Activated B cell treated with CpG ODN at 0.5 μM for 24 hours (primary cell): ENCODE data around the gene AFG3L2. TPM values are rescaled to one million over a fixed set of nuclear protein-coding genes. Genes with fewer than 3 reads are reported as not detected.

Experiments used
- ATAC-seq: fragments of 200-7000 bp; cut with Tn5 transposase; one replicate; pipeline ENCODE4 v1.10.0; 2021; ENCODE audit warnings: low read depth, mild to moderate bottlenecking, moderate library complexity
- CTCF ChIA-PET: fragments of 350-600 bp; sonication (Branson Sonifier 250); formaldehyde crosslinking; loops from one replicate; lab custom pipeline; 2021; ENCODE audit warnings: antibody characterized with exemption; lab: Charles Lee
- POLR2A ChIA-PET: fragments of 350-600 bp; sonication (Branson Sonifier 250); formaldehyde crosslinking; loops from one replicate; lab custom pipeline; 2021; ENCODE audit warnings: antibody characterized with exemption; lab: Charles Lee
- DNase-seq: peaks from one replicate; pipeline ENCODE4 v3.0.0; 2022
- H3K27ac Mint-ChIP-seq: one replicate; pipeline ENCODE4 v1.8.0; 2020; ENCODE audit warnings: mixed read lengths
- H3K27me3 Mint-ChIP-seq: one replicate; pipeline ENCODE4 v1.8.0; 2021; ENCODE audit warnings: mixed read lengths
- H3K36me3 Mint-ChIP-seq: one replicate; pipeline ENCODE4 v1.8.0; 2021; ENCODE audit warnings: low read depth, mixed read lengths
- H3K4me1 Mint-ChIP-seq: one replicate; pipeline ENCODE4 v1.8.0; 2021; ENCODE audit warnings: mixed read lengths
- H3K4me3 Mint-ChIP-seq: one replicate; pipeline ENCODE4 v1.8.0; 2020; ENCODE audit warnings: mild to moderate bottlenecking, mixed read lengths
- H3K9me3 Mint-ChIP-seq: one replicate; pipeline ENCODE4 v1.8.0; 2020; ENCODE audit warnings: mixed read lengths
- CTCF ChIP-seq: fragments of 200-600 bp; IDR thresholded peaks from one replicate; pipeline ENCODE4 v1.8.0; 2022; ENCODE audit warnings: antibody characterized with exemption, mild to moderate bottlenecking
- intact Hi-C: fragments of 100-400 bp; cut with micrococcal nuclease; formaldehyde crosslinking; loops from one replicate; pipeline ENCODE4 v1.15.1; 2024
- total RNA-seq: library from RNA; stranded (reverse); gene quantifications from 2 replicates; pipeline ENCODE4 v1.2.3, GENCODE V29; 2022

AFG3L2 gene
- 48.0 and 49.9 TPM in 2 replicates for total RNA-seq

GRCh38 chr18:12376754-12377555, at the start of gene AFG3L2:
Gene AFG3L2 (minus strand): TSS chr18:12377227. CDS start chr18:12377082, 145 bp downstream.
- no peak for TF ChIP-seq CTCF
- peaks cover 12% of the 10 kb centered on the region for H3K36me3 Mint-ChIP-seq
- intact Hi-C loops, result loop anchor here (1.0 to 10.0 kb wide), 18 partner anchors 18 to 1852 kb away; partner anchors contain the start of genes CEP192, CEP76, FAM210A and IMPA2

DNA sequence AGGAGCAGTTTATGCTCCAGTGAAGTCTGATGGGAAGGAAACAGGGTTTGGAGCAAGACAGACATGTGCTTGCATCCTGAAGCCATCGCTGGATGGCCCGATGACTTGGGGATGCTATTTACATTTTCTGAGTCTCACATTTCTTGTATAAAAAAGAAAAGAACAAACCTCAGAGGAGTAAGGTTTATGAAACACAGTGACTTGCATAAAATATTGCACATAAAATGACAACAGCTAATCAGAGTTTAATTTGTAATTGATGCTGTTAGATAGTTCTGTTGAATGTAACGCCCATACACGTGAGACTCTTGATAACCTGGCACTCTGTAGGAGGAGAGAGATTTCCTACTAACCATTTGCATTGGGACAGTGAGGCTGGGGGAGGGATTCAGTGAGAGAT, 47.2 kb upstream of the AFG3L2 start:
- H3K4me3 Mint-ChIP-seq, result no peak overlapping the region
- no peak for ATAC-seq
- no peak for TF ChIP-seq CTCF
- H3K36me3 Mint-ChIP-seq, result no peaks in the 10 kb centered on the region
- peaks cover 13% of the 10 kb centered on the region for H3K4me1 Mint-ChIP-seq
- no peaks in the 10 kb centered on the region for H3K9me3 Mint-ChIP-seq
- intact Hi-C loops, result loop anchor here (5.0 kb wide), 1 partner anchor 442 kb away; the partner anchor contains the start of gene IMPA2
- no peak overlapping the region for H3K27ac Mint-ChIP-seq
- ChIA-PET POLR2A (no interaction called here), CTCF (no interaction called here)
- no peak for DNase-seq
- no peaks in the 10 kb centered on the region for H3K27me3 Mint-ChIP-seq

More at GRCh38 chr18:12376754-12377555, at the start of gene AFG3L2:
- DNase-seq (peak; percentile 100), ATAC-seq (peak; percentile 88)
- Mint-ChIP-seq H3K9me3 (no peaks in the 10 kb centered on the region), H3K27ac (peak within 1 kb of the TSS; percentile 84), H3K4me1 (peaks cover 41% of the 10 kb centered on the region), H3K27me3 (no peaks in the 10 kb centered on the region), H3K4me3 (peak within 1 kb of the TSS; percentile 90)
- CTCF ChIA-PET, result interaction anchor here (0.6 to 1.5 kb wide), 4 partner anchors 14 to 66 kb away, joined by 3 to 7 read pairs (median 4); no protein-coding TSS in a partner anchor
- POLR2A ChIA-PET, result interaction anchor here (0.6 to 2.6 kb wide), 21 partner anchors 10 to 1350 kb away, joined by 3 to 32 read pairs (median 5); partner anchors contain the start of genes CEP192, CEP76, CHMP1B and PRELID3A

DNA sequence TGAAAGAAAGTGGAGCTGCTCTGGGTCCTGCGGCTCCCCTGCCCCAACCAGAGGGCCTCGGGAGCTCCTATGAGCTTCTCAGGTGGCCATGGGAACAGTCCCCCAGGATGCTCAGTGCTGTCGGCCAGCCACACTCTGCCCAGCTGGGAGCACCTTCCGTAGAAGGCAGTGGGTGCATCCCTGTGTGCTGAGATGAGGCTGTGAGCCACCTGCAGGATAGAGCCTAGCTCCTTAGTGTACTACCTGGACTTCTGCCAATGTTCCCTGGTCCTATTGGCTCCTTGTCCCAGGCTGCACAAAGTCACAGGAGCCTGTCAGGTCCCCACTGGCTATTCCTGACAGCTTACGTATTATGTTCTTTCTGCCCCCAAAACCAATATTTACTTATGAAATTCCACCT, 46.8 kb upstream of the AFG3L2 start:
- ChIA-PET CTCF (interaction anchor here (1.0 kb wide), 1 partner anchor 32 kb away, joined by 3 read pairs; no protein-coding TSS in a partner anchor), POLR2A (no interaction called here)
- intact Hi-C loops, result loop anchor here (5.0 kb wide), 1 partner anchor 442 kb away; the partner anchor contains the start of gene IMPA2
- no peak for TF ChIP-seq CTCF
- no peak overlapping the region for H3K4me3 Mint-ChIP-seq
- no peaks in the 10 kb centered on the region for H3K27me3 Mint-ChIP-seq
- H3K9me3 Mint-ChIP-seq, result no peaks in the 10 kb centered on the region
- ATAC-seq, result no peak
- DNase-seq, result no peak
- peaks cover 13% of the 10 kb centered on the region for H3K4me1 Mint-ChIP-seq
- no peak overlapping the region for H3K27ac Mint-ChIP-seq
- no peaks in the 10 kb centered on the region for H3K36me3 Mint-ChIP-seq

GRCh38 chr18:12423393-12423792, 46.4 kb upstream of the AFG3L2 start:
- H3K9me3 Mint-ChIP-seq, result no peaks in the 10 kb centered on the region
- DNase-seq (no peak), ATAC-seq (no peak)
- CTCF ChIA-PET, result interaction anchor here (1.0 kb wide), 1 partner anchor 32 kb away, joined by 3 read pairs; no protein-coding TSS in a partner anchor
- intact Hi-C loops, result loop anchor here (5.0 kb wide), 1 partner anchor 441 kb away; the partner anchor contains the start of gene IMPA2
- peaks cover 14% of the 10 kb centered on the region for H3K4me1 Mint-ChIP-seq
- TF ChIP-seq CTCF, result no peak
- H3K36me3 Mint-ChIP-seq, result no peaks in the 10 kb centered on the region
- H3K27me3 Mint-ChIP-seq, result no peaks in the 10 kb centered on the region
- H3K4me3 Mint-ChIP-seq, result no peak overlapping the region
- POLR2A ChIA-PET, result no interaction called here
- no peak overlapping the region for H3K27ac Mint-ChIP-seq

- no peak for ATAC-seq
- no peak overlapping the region for H3K4me3 Mint-ChIP-seq
- peaks cover 15% of the 10 kb centered on the region for H3K4me1 Mint-ChIP-seq
These were observed 45.9 kb upstream of the AFG3L2 start for GRCh38 chr18:12422936-12423335.

More at GRCh38 chr18:12422936-12423335, 45.9 kb upstream of the AFG3L2 start:
- no peak for DNase-seq
- ChIA-PET CTCF (interaction anchor here (1.0 kb wide), 1 partner anchor 31 kb away, joined by 3 read pairs; no protein-coding TSS in a partner anchor), POLR2A (no interaction called here)
- no peaks in the 10 kb centered on the region for H3K36me3 Mint-ChIP-seq
- no peaks in the 10 kb centered on the region for H3K9me3 Mint-ChIP-seq
- intact Hi-C loops, result loop anchor here (5.0 kb wide), 1 partner anchor 441 kb away; the partner anchor contains the start of gene IMPA2
- no peak for TF ChIP-seq CTCF
- H3K27me3 Mint-ChIP-seq, result no peaks in the 10 kb centered on the region
- H3K27ac Mint-ChIP-seq, result no peak overlapping the region
